A549 (cell line): ENCODE data around the gene EGFLAM.

Source experiments
- BHLHE40 ChIP-seq: IDR thresholded peaks from 2 replicates; pipeline ENCODE4 v1.6.1; 2012; ENCODE audit warnings: low read depth, low read length, inconsistent platforms
- JUN ChIP-seq, 2 experiments: fragments of >200 bp; sonication (Bioruptor Twin); formaldehyde crosslinking; IDR thresholded peaks; 2 replicates in 1 of 2; 3 replicates in 1 of 2; pipeline ENCODE4 v1.6.1; 2016 to 2017
- MAFK ChIP-seq: fragments of 450-650 bp; IDR thresholded peaks from 2 replicates; pipeline ENCODE4 v1.6.1; 2014; ENCODE audit not compliant: partially characterized antibody
- MYC ChIP-seq: IDR thresholded peaks from 2 replicates; pipeline ENCODE4 v1.6.1; 2012; ENCODE audit warnings: mild to moderate bottlenecking, inconsistent platforms, low read length, improper control_type of control experiment, borderline replicate concordance
- PHF8 ChIP-seq: fragments of 200-600 bp; sonication (generic); IDR thresholded peaks from 2 replicates; pipeline ENCODE4 v1.6.1; 2016; ENCODE audit warnings: low read depth, mild to moderate bottlenecking, antibody characterized with exemption, moderate library complexity, borderline replicate concordance
- POLR2A ChIP-seq: IDR thresholded peaks from 2 replicates; pipeline ENCODE4 v1.6.1; 2012; ENCODE audit warnings: mild to moderate bottlenecking, low read length
- RARB ChIP-seq: fragments of 250-450 bp; sonication (Bioruptor Pico); IDR thresholded peaks from 2 replicates; pipeline ENCODE4 v1.8.0; 2021; ENCODE audit warnings: mild to moderate bottlenecking, moderate library complexity
- RCOR1 ChIP-seq: fragments of 150-350 bp; IDR thresholded peaks from 2 replicates; pipeline ENCODE4 v1.6.1; 2014; ENCODE audit warnings: antibody characterized with exemption, low read length, low read depth
- SREBF2 ChIP-seq: fragments of 450-650 bp; IDR thresholded peaks from 2 replicates; pipeline ENCODE4 v1.6.1; 2014; ENCODE audit warnings: mild to moderate bottlenecking, moderate library complexity
- TF ChIP-seq, protein P1 (sequence below): fragments of >200 bp; sonication (Bioruptor Twin); formaldehyde crosslinking; IDR thresholded peaks from 3 replicates; pipeline ENCODE4 v1.5.1; 2016
- TF ChIP-seq, protein P2 (sequence below): fragments of 150-350 bp; IDR thresholded peaks from 2 replicates; pipeline ENCODE4 v1.6.1; 2014; ENCODE audit warnings: low read depth, mild to moderate bottlenecking, low read length
- TF ChIP-seq, protein P3 (sequence below): fragments of 250-450 bp; sonication (Bioruptor Pico); IDR thresholded peaks from 2 replicates; pipeline ENCODE4 v1.5.0; 2021; ENCODE audit warnings: mild to moderate bottlenecking, moderate library complexity, borderline replicate concordance

DNA sequence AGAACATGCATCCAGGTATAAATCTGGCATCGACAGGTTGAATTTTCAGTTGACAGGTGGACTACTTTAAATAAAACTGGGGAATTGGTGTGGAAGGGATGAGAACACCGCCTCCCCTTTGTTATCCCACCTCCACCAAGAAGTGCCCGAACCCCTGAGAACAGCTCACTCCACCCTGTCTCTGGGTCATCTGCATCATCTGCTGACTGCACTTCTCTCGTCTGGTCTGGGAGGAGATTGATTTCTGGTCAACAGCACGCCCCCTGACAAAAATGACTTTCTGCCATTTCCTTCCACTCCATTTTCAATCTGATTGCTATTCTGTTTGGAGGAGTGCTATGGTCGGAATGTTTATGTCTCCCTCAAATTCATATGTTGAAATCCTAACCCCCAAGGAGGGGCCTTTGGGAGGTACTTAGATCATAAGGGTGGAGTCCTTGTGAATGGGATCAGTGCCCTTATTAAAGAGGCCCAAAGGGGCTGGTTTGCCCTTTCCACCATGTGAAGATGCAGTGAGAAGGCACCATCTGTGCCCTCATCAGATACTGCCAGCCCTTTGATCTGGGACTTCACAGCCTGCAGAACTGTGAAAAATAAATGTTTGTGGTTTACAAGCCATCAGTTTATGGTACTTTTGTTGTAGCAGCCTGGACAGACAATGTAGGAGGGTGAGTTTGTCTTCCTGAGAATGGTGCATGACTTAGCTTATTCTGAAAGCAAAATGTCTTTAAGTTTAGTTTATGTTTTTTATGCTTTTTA is 145.7 kb downstream of the EGFLAM start:
- TF ChIP-seq RCOR1 (no peak), JUN (IDR thresholded peaks at IDR 0.05) (no peak), MYC (no peak), PHF8 (no peak), RARB (CRISPR knock-in tag) (no peak), POLR2A (no peak), MAFK (no peak), BHLHE40 (no peak), SREBF2 (no peak)
- TF ChIP-seq, protein P1, sequence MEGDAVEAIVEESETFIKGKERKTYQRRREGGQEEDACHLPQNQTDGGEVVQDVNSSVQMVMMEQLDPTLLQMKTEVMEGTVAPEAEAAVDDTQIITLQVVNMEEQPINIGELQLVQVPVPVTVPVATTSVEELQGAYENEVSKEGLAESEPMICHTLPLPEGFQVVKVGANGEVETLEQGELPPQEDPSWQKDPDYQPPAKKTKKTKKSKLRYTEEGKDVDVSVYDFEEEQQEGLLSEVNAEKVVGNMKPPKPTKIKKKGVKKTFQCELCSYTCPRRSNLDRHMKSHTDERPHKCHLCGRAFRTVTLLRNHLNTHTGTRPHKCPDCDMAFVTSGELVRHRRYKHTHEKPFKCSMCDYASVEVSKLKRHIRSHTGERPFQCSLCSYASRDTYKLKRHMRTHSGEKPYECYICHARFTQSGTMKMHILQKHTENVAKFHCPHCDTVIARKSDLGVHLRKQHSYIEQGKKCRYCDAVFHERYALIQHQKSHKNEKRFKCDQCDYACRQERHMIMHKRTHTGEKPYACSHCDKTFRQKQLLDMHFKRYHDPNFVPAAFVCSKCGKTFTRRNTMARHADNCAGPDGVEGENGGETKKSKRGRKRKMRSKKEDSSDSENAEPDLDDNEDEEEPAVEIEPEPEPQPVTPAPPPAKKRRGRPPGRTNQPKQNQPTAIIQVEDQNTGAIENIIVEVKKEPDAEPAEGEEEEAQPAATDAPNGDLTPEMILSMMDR = no peak
- TF ChIP-seq, protein P2, sequence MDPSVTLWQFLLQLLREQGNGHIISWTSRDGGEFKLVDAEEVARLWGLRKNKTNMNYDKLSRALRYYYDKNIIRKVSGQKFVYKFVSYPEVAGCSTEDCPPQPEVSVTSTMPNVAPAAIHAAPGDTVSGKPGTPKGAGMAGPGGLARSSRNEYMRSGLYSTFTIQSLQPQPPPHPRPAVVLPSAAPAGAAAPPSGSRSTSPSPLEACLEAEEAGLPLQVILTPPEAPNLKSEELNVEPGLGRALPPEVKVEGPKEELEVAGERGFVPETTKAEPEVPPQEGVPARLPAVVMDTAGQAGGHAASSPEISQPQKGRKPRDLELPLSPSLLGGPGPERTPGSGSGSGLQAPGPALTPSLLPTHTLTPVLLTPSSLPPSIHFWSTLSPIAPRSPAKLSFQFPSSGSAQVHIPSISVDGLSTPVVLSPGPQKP = no peak
- TF ChIP-seq, protein P3, sequence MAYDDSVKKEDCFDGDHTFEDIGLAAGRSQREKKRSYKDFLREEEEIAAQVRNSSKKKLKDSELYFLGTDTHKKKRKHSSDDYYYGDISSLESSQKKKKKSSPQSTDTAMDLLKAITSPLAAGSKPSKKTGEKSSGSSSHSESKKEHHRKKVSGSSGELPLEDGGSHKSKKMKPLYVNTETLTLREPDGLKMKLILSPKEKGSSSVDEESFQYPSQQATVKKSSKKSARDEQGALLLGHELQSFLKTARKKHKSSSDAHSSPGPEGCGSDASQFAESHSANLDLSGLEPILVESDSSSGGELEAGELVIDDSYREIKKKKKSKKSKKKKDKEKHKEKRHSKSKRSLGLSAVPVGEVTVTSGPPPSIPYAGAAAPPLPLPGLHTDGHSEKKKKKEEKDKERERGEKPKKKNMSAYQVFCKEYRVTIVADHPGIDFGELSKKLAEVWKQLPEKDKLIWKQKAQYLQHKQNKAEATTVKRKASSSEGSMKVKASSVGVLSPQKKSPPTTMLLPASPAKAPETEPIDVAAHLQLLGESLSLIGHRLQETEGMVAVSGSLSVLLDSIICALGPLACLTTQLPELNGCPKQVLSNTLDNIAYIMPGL (CRISPR knock-in tag) = no peak
